SJCRH30 (cell line): ENCODE results near the gene CAMK2D. TPM values are rescaled to one million over a fixed set of nuclear protein-coding genes. Genes with fewer than 3 reads are reported as not detected.
A peak's percentile ranks its signal among the peaks of the same experiment; 100 is the strongest.
"Not testable (repeated sequence)": the region's sequence is repeated elsewhere in the genome, so short reads cannot be mapped to it uniquely, and the experiment has no call there.

Experiments
- DNase-seq, 2 experiments: peaks; one replicate each; pipeline ENCODE4 v3.0.0-alpha.2; 2015 to 2020
- H3K27ac ChIP-seq: fragments of 250-450 bp; sonication (Bioruptor Pico); 2 replicates; pipeline ENCODE4 v1.5.1; 2020; ENCODE audit warnings: mild to moderate bottlenecking, moderate library complexity
- H3K27me3 ChIP-seq: fragments of 250-450 bp; sonication (Bioruptor Pico); 2 replicates; pipeline ENCODE4 v1.5.1; 2020; ENCODE audit warnings: mild to moderate bottlenecking, moderate library complexity
- H3K36me3 ChIP-seq: fragments of 250-450 bp; sonication (Bioruptor Pico); 2 replicates; pipeline ENCODE4 v1.5.1; 2020; ENCODE audit warnings: mild to moderate bottlenecking, moderate library complexity
- H3K4me1 ChIP-seq: fragments of 250-450 bp; sonication (Bioruptor Pico); 2 replicates; pipeline ENCODE4 v1.5.1; 2020; ENCODE audit warnings: mild to moderate bottlenecking, moderate library complexity
- H3K4me3 ChIP-seq: fragments of 250-450 bp; sonication (Bioruptor Pico); 2 replicates; pipeline ENCODE4 v1.5.1; 2020; ENCODE audit warnings: mild to moderate bottlenecking, moderate library complexity
- H3K9me3 ChIP-seq: fragments of 250-450 bp; sonication (Bioruptor Pico); replicated peaks from 2 replicates; pipeline ENCODE4 v1.5.1; 2020; ENCODE audit warnings: mild to moderate bottlenecking, moderate library complexity
- total RNA-seq: library from RNA; depleted of rRNA; stranded (reverse); fragments of >200 nt; shearing (Covaris generic); gene quantifications from 2 replicates; pipeline ENCODE4 v1.2.3, GENCODE V29; 2014

Gene CAMK2D
- total RNA-seq, 1 experiment from 2014 or later, result 36.4 TPM

- no peak for DNase-seq
- Histone ChIP-seq H3K27ac (no peak overlapping the region), H3K9me3 (no peaks in the 10 kb centered on the region), H3K27me3 (no peaks in the 10 kb centered on the region), H3K4me1 (no peaks in the 10 kb centered on the region), H3K36me3 (no peaks in the 10 kb centered on the region), H3K4me3 (no peak overlapping the region)
Observed at GRCh38 chr4:113773756-113774155, 12.2 kb upstream of the CAMK2D start.

DNA sequence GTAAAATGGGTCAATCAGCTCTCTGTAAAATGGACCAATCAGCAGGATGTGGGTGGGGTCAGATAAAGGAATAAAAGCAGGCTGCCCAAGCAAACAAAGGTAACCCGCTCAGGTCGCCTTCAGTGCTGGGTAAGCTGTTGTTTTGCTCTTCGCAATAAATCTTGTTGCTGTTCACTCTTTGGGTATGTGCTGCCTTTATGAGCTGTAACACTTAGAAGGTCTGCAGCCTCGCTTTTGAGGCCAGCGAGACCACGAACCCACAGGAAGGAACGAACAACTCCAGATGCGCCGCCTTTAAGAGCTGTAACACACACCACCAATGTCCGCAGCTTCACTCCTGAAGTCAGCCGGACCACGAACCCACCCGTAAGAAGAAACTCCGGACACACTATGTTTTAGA is 11.5 kb upstream of the CAMK2D start:
- Histone ChIP-seq H3K27ac (no peak overlapping the region), H3K4me3 (no peak overlapping the region)

GRCh38 chr4:113772319-113772718 is 10.8 kb upstream of the CAMK2D start:
- H3K4me1 ChIP-seq, result no peaks in the 10 kb centered on the region
- no peaks in the 10 kb centered on the region for H3K27me3 ChIP-seq
- DNase-seq, result no peak

More for the DNA sequence above, 11.5 kb upstream of the CAMK2D start:
- DNase-seq, result no peak
- Histone ChIP-seq H3K9me3 (no peaks in the 10 kb centered on the region), H3K27me3 (no peaks in the 10 kb centered on the region), H3K4me1 (no peaks in the 10 kb centered on the region), H3K36me3 (no peaks in the 10 kb centered on the region)

DNA sequence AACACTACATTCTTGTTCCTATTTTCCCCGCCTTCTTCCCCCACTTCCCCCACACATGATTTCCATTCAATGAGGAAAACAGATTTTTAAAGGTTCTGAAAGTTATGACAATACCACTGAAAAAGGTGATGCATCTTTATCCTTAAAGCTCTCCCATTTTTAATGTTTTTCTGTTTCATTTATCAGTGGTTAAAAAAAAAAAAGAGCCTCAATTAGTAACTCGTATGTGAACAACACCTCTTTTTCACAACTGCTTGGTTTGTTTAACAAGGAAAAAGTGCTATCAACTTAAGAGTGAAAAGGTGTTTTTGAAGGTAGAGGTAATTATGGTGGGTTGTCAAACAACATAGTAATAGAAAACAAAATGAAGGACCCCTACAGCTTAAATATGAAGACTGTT is 8.2 kb upstream of the CAMK2D start:
- Histone ChIP-seq H3K36me3 (no peaks in the 10 kb centered on the region), H3K27ac (no peak overlapping the region), H3K4me1 (no peaks in the 10 kb centered on the region), H3K27me3 (no peaks in the 10 kb centered on the region), H3K4me3 (no peak overlapping the region), H3K9me3 (no peaks in the 10 kb centered on the region)
- no peak for DNase-seq

More at GRCh38 chr4:113772319-113772718, 10.8 kb upstream of the CAMK2D start:
- no peak overlapping the region for H3K27ac ChIP-seq
- no peak overlapping the region for H3K4me3 ChIP-seq
- no peaks in the 10 kb centered on the region for H3K9me3 ChIP-seq
- H3K36me3 ChIP-seq, result no peaks in the 10 kb centered on the region

GRCh38 chr4:113768952-113769351 is 7.4 kb upstream of the CAMK2D start:
- no peaks in the 10 kb centered on the region for H3K9me3 ChIP-seq
- H3K4me3 ChIP-seq, result no peak overlapping the region
- DNase-seq, result no peak
- no peaks in the 10 kb centered on the region for H3K36me3 ChIP-seq
- no peak overlapping the region for H3K27ac ChIP-seq
- H3K4me1 ChIP-seq, result no peaks in the 10 kb centered on the region
- H3K27me3 ChIP-seq, result no peaks in the 10 kb centered on the region

- Histone ChIP-seq H3K4me1 (no peaks in the 10 kb centered on the region), H3K27me3 (no peaks in the 10 kb centered on the region), H3K27ac (no peak overlapping the region)
Observed at GRCh38 chr4:113766882-113767281, 5.3 kb upstream of the CAMK2D start.

DNA sequence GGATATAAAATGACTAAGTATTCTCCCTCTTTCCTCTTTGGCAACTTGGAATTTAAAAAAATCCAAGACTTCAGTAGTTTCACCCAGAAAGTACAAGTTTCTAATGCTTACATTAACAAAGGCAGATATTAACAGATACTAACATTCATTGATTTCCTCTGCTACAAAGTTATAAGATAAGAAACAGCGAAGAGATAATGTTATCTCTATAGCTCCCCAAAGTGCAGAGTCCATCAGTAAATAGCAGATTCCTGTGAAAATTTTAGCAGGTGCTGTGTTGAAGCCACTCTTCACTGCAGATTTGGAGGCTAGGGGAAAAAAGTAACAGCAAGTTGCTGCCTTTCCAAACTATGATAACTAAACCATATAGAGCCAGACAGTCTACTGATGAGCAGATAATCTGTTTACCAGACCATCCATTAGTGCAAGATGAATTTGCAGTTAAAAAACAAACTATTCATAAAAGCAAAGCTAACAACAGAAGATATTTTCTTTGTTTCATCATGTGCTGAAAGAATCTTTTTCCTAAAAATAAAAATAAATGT is 3.3 kb upstream of the CAMK2D start:
- Histone ChIP-seq H3K36me3 (no peaks in the 10 kb centered on the region), H3K27me3 (no peaks in the 10 kb centered on the region), H3K27ac (no peak overlapping the region), H3K9me3 (no peaks in the 10 kb centered on the region), H3K4me1 (no peaks in the 10 kb centered on the region), H3K4me3 (no peak overlapping the region)
- DNase-seq, result no peak

More at GRCh38 chr4:113766882-113767281, 5.3 kb upstream of the CAMK2D start:
- no peak for DNase-seq
- H3K4me3 ChIP-seq, result no peak overlapping the region
- no peaks in the 10 kb centered on the region for H3K36me3 ChIP-seq
- H3K9me3 ChIP-seq, result no peaks in the 10 kb centered on the region

DNA sequence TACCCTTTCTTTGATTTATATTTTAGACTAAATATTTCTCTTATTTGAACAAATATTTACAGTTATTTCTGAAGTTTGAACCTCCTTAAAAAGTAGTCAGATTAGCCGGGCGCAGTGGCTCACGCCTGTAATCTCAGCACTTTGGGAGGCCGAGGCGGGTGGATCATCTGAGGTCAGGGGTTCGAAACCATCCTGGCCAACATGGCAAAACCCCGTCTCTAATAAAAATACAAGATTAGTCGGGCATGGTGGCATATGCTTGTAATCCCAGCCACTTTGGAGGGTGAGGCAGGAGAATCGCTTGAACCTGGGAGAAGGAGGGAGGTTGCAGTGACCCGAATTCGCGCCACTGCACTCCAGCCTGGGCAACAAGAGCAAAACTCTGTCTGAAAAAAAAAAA is 2.4 kb upstream of the CAMK2D start:
- not testable (repeated sequence) for H3K9me3 ChIP-seq, H3K27ac ChIP-seq, H3K4me1 ChIP-seq, H3K36me3 ChIP-seq, H3K27me3 ChIP-seq, H3K4me3 ChIP-seq, DNase-seq

GRCh38 chr4:113763029-113763285 is 1.4 kb upstream of the CAMK2D start:
- H3K9me3 ChIP-seq, result no peaks in the 10 kb centered on the region
- no peak for DNase-seq
- H3K27me3 ChIP-seq, result no peaks in the 10 kb centered on the region
- no peaks in the 10 kb centered on the region for H3K36me3 ChIP-seq
- H3K4me3 ChIP-seq, result peak overlapping the region; percentile 73
- H3K27ac ChIP-seq, result peak overlapping the region; percentile 86
- peaks cover 9% of the 10 kb centered on the region for H3K4me1 ChIP-seq

- peaks cover 13% of the 10 kb centered on the region for H3K4me1 ChIP-seq
- H3K9me3 ChIP-seq, result no peaks in the 10 kb centered on the region
- no peaks in the 10 kb centered on the region for H3K36me3 ChIP-seq
- no peaks in the 10 kb centered on the region for H3K27me3 ChIP-seq
- peak overlapping the region; percentile 86 for H3K27ac ChIP-seq
- DNase-seq, result peak; percentile 100
- peak overlapping the region; percentile 73 for H3K4me3 ChIP-seq
Observed at GRCh38 chr4:113762186-113763028, 869 bp upstream of the CAMK2D start.

DNA sequence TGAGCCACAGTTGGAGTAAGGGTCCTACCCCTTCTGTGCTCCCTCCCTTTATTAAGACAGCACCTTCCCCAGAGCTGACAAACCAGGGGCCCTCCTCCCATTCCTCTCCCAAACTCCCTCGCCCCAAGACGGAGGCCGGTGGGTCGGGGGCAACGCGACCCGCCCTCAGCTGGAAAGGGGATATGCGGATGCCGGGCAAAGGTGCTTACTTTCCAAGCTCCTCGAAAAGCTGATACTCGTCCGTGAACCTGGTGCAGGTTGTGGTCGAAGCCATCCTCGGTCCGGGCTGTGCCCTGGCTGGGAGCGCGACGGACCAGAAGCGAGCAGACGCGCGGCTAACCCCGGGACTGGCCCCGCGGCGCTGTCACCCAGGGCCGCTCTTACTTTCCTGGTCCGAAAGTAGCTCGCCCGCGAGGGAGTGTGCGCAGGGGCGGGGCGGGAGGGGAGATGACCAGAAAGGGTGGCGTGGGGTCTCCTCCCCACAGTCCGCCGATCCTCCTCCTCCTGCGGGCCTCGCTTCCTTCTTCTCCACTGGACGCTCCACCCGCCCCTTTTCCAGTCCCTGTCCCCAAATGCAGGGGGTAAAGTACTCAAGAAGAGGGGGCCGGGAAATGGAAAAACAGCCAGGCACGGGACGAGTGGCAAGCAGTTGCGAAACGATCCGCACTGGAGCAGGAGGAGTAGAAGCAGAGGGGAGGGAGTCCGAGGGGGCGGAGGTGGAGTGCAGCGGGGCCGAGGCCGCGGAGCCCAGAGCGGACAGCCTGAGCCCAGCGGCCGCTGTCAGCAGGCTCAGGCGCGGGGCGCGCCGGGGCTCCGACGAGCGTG is 531 bp downstream of the CAMK2D start:
- Histone ChIP-seq H3K4me1 (peaks cover 21% of the 10 kb centered on the region), H3K27me3 (no peaks in the 10 kb centered on the region)
- DNase-seq, result peak; percentile 79 to 80

GRCh38 chr4:113760094-113760794 is 1.3 kb downstream of the CAMK2D start:
- no peaks in the 10 kb centered on the region for H3K36me3 ChIP-seq
- peak overlapping the region; percentile 86 for H3K27ac ChIP-seq
- no peaks in the 10 kb centered on the region for H3K9me3 ChIP-seq
- peak overlapping the region; percentile 73 for H3K4me3 ChIP-seq
- H3K27me3 ChIP-seq, result no peaks in the 10 kb centered on the region
- H3K4me1 ChIP-seq, result peaks cover 27% of the 10 kb centered on the region
- DNase-seq, result peak; percentile 30 to 60

More for the DNA sequence above, 531 bp downstream of the CAMK2D start:
- Histone ChIP-seq H3K36me3 (no peaks in the 10 kb centered on the region), H3K9me3 (no peaks in the 10 kb centered on the region), H3K27ac (peak overlapping the region; percentile 86), H3K4me3 (peak overlapping the region; percentile 73)

GRCh38 chr4:113759696-113760093 is 1.8 kb downstream of the CAMK2D start:
- DNase-seq, result peak in 1 of 2 experiments; percentile 41

DNA sequence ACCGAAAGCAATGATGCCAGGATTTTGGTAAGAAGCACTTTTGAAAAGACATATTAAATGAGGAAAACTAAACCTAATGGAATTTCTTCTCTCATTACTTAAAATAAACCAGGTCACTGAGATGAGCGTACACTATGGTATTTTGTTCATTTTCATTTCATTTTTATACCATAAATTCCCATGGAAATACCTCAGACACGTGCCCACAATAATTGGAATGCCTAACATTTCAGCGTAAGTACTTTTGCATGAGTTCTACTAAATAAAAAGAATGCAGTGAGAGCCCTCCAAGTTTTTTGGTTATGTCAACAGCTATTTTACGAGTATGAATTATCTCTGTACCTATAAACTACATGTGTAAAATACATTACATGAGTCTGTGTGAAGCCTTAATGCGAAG is 3.2 kb downstream of the CAMK2D start:
- H3K9me3 ChIP-seq, result no peaks in the 10 kb centered on the region
- peaks cover 30% of the 10 kb centered on the region for H3K4me1 ChIP-seq
- H3K27ac ChIP-seq, result peak overlapping the region; percentile 8; the same call in 1 of the 2 replicates
- H3K36me3 ChIP-seq, result no peaks in the 10 kb centered on the region
- H3K27me3 ChIP-seq, result no peaks in the 10 kb centered on the region
- no peak overlapping the region for H3K4me3 ChIP-seq
- no peak for DNase-seq

More at GRCh38 chr4:113759696-113760093, 1.8 kb downstream of the CAMK2D start:
- no peaks in the 10 kb centered on the region for H3K36me3 ChIP-seq
- peak overlapping the region; percentile 73 for H3K4me3 ChIP-seq
- peaks cover 30% of the 10 kb centered on the region for H3K4me1 ChIP-seq
- peak overlapping the region; percentile 86 for H3K27ac ChIP-seq
- no peaks in the 10 kb centered on the region for H3K9me3 ChIP-seq
- H3K27me3 ChIP-seq, result no peaks in the 10 kb centered on the region
